ENCODE data around the gene CMC4. TPM values are rescaled to one million over a fixed set of nuclear protein-coding genes. Genes with fewer than 3 reads are reported as not detected.

CMC4 gene
- total RNA-seq, 4 donors from 2014 or later = 1.4 to 11.7 (median 9.1) TPM; not detected in 1

GRCh38 chrX:155053656-155054055, 17.3 kb downstream of the CMC4 start:
- WGBS, 2 donors (ENCODE audit: low coverage in 1 of 2) = 56% methylated on average over 3 of the region's 3 CpGs; no CpG with 5 or more reads in 1 of the 2 donors
- H3K4me3 ChIP-seq = no peak overlapping the region
- in situ Hi-C loops (cut with MboI; ENCODE audit: low pct_ligation_motif_present in 1 of 4, low pct_unique_long_range_greater_than_20kb in 1 of 4, low sequenced_read_pairs in 3 of 4) (no loop called here), intact Hi-C loops (cut with DNase I; ENCODE audit: low total_unique reads) (no loop called here)
- H3K27ac ChIP-seq = peak overlapping the region in 1 of 4 donors; percentile 35
- H3K4me1 ChIP-seq = peaks cover 0 to 13% (median 3%) of the 10 kb centered on the region in 4 donors
- no peaks in the 10 kb centered on the region for H3K36me3 ChIP-seq
- DNase-seq = no peak
- TF ChIP-seq POLR2A (IDR thresholded peaks at IDR 0.05) = no peak
- H3K9me3 ChIP-seq = no peaks in the 10 kb centered on the region
- H3K27me3 ChIP-seq = no peaks in the 10 kb centered on the region

- DNase-seq = no peak
- H3K4me3 ChIP-seq = no peak overlapping the region
- no peaks in the 10 kb centered on the region for H3K36me3 ChIP-seq
- intact Hi-C loops (cut with DNase I; ENCODE audit: low total_unique reads) = no loop called here
- H3K9me3 ChIP-seq = no peaks in the 10 kb centered on the region
- in situ Hi-C loops (cut with MboI; ENCODE audit: low pct_ligation_motif_present in 1 of 4, low pct_unique_long_range_greater_than_20kb in 1 of 4, low sequenced_read_pairs in 3 of 4) = no loop called here
- peaks cover 0 to 13% (median 3%) of the 10 kb centered on the region in 4 donors for H3K4me1 ChIP-seq
- H3K27ac ChIP-seq = peak overlapping the region in 2 of 4 donors; percentile 2 to 35
- TF ChIP-seq EP300 (IDR thresholded peaks at IDR 0.05; ENCODE audit: low read depth) = no peak
- no peak for TF ChIP-seq POLR2AphosphoS5 (IDR thresholded peaks at IDR 0.05)
- 53 to 66% methylated on average over 3 to 5 of the region's 5 CpGs for WGBS, 2 donors (ENCODE audit: low coverage in 1 of 2)
- H3K27me3 ChIP-seq = no peaks in the 10 kb centered on the region
These were observed 18.0 kb downstream of the CMC4 start for GRCh38 chrX:155052738-155053498.

GRCh38 chrX:155048977-155049619, 21.8 kb downstream of the CMC4 start:
- Histone ChIP-seq H3K27ac (no peak overlapping the region), H3K4me1 (peaks cover 0 to 3% (median 0%) of the 10 kb centered on the region in 4 donors), H3K4me3 (no peak overlapping the region), H3K27me3 (no peaks in the 10 kb centered on the region), H3K36me3 (no peaks in the 10 kb centered on the region), H3K9me3 (no peaks in the 10 kb centered on the region)
- in situ Hi-C loops (cut with MboI; ENCODE audit: low pct_ligation_motif_present in 1 of 4, low pct_unique_long_range_greater_than_20kb in 1 of 4, low sequenced_read_pairs in 3 of 4) (no loop called here), intact Hi-C loops (cut with DNase I; ENCODE audit: low total_unique reads) (no loop called here)
- TF ChIP-seq POLR2AphosphoS5 (IDR thresholded peaks at IDR 0.05) (no peak), EP300 (IDR thresholded peaks at IDR 0.05; ENCODE audit: low read depth) (no peak), POLR2A (IDR thresholded peaks at IDR 0.05) (no peak), CTCF (IDR thresholded peaks at IDR 0.05) (peak; percentile 42 to 49 (median 48))
- 33 to 40% methylated on average over 7 to 9 of the region's 9 CpGs for WGBS, 2 donors (ENCODE audit: low coverage in 1 of 2)
- peak; percentile 55 for DNase-seq

GRCh38 chrX:155046811-155047528, 24.0 kb downstream of the CMC4 start:
- no peaks in the 10 kb centered on the region for H3K27me3 ChIP-seq
- H3K36me3 ChIP-seq = no peaks in the 10 kb centered on the region
- intact Hi-C loops (cut with DNase I; ENCODE audit: low total_unique reads) (no loop called here), in situ Hi-C loops (cut with MboI; ENCODE audit: low pct_ligation_motif_present in 1 of 4, low pct_unique_long_range_greater_than_20kb in 1 of 4, low sequenced_read_pairs in 3 of 4) (no loop called here)
- H3K9me3 ChIP-seq = no peaks in the 10 kb centered on the region
- 76 to 100% methylated on average over 1 to 5 of the region's 5 CpGs for WGBS, 2 donors (ENCODE audit: low coverage in 1 of 2)
- peaks cover 0 to 3% (median 0%) of the 10 kb centered on the region in 4 donors for H3K4me1 ChIP-seq
- H3K4me3 ChIP-seq = no peak overlapping the region
- no peak for TF ChIP-seq EP300 (IDR thresholded peaks at IDR 0.05; ENCODE audit: low read depth)
- no peak for TF ChIP-seq POLR2AphosphoS5 (IDR thresholded peaks at IDR 0.05)
- no peak for TF ChIP-seq CTCF (IDR thresholded peaks at IDR 0.05)
- H3K27ac ChIP-seq = no peak overlapping the region
- DNase-seq = no peak

Measured in transverse colon (tissue), 4 donors.